ENCODE measurements around the gene SLU7. TPM values are rescaled to one million over a fixed set of nuclear protein-coding genes. Genes with fewer than 3 reads are reported as not detected.

The SLU7 gene
- total RNA-seq, 3 donors from 2014 or later = 46.4 to 52.3 (median 49.5) TPM

DNA sequence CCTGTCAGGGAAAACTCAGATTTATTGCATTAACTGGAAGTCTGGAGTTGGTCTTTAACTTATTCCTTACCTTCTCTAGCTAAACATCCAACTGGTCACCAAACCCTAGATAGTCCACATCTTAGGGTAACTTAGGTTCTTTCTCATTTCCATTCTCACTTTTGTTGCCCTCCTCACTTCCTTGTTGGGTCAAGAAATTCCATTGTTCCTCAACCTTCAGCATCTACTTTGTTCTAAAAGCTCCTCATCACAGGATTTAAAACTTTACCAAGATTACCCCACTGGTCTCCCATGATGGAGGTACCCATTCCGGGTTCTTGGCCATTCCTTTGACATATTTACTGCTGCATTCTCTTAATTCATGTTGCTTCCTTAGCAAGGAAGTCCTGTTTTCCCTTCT lies 34.9 kb upstream of the SLU7 start:
- no peak overlapping the region for H3K4me3 ChIP-seq

DNA sequence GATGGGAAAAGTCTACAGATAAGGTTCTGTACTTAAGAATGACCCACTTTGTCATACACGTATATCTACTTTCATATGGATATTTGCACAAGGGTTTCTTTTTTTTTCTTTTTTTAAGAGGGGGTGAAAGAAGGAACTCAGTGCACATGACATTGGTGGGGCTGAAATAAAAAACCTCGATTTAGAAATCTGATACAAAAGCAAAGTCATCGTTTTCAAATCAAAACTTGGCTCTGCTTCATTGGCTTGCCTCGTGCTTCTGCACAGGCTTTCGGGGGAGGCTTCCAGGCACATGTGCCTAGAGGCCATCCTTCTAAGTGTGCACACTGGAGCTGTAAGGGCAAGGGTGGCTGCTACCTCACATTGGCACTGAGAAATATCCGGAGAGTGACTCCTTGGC lies 33.9 kb upstream of the SLU7 start:
- DNase-seq = no peak
- no peak overlapping the region for H3K4me3 ChIP-seq
- no peaks in the 10 kb centered on the region for H3K4me1 ChIP-seq (ENCODE audit: low read depth)
- TF ChIP-seq, protein P1, sequence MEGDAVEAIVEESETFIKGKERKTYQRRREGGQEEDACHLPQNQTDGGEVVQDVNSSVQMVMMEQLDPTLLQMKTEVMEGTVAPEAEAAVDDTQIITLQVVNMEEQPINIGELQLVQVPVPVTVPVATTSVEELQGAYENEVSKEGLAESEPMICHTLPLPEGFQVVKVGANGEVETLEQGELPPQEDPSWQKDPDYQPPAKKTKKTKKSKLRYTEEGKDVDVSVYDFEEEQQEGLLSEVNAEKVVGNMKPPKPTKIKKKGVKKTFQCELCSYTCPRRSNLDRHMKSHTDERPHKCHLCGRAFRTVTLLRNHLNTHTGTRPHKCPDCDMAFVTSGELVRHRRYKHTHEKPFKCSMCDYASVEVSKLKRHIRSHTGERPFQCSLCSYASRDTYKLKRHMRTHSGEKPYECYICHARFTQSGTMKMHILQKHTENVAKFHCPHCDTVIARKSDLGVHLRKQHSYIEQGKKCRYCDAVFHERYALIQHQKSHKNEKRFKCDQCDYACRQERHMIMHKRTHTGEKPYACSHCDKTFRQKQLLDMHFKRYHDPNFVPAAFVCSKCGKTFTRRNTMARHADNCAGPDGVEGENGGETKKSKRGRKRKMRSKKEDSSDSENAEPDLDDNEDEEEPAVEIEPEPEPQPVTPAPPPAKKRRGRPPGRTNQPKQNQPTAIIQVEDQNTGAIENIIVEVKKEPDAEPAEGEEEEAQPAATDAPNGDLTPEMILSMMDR (IDR thresholded peaks at IDR 0.05) = no peak
- ATAC-seq = no peak
- H3K36me3 ChIP-seq (ENCODE audit: low read depth) = no peaks in the 10 kb centered on the region
- intact Hi-C loops (cut with DNase I, micrococcal nuclease) = no loop called here
- H3K9me3 ChIP-seq = no peaks in the 10 kb centered on the region

More for the DNA sequence above, 34.9 kb upstream of the SLU7 start:
- DNase-seq (no peak), ATAC-seq (no peak)
- H3K9me3 ChIP-seq = no peaks in the 10 kb centered on the region
- TF ChIP-seq, protein P1 (IDR thresholded peaks at IDR 0.05) = no peak
- no peaks in the 10 kb centered on the region for H3K4me1 ChIP-seq (ENCODE audit: low read depth)
- no peaks in the 10 kb centered on the region for H3K36me3 ChIP-seq (ENCODE audit: low read depth)
- intact Hi-C loops (cut with DNase I, micrococcal nuclease) = no loop called here

DNA sequence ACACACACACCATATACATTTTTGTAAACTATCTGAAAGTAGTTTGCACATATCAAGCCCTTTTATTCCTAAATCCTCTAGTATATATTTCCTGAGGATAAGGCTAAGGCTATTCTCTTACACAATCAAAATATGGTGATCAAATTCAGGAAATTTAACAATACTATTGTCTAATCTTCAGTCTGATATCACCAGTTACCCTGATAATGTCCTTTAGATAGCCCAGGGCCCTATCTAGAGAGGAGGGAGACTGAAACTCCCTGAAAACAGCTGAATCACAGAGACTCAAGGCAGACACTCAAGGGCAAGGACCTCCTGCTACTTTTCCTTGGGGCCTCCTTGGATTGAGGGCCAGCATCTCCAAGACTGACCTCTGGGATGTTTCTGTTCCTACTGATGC lies 33.2 kb upstream of the SLU7 start:
- no peak for DNase-seq
- intact Hi-C loops (cut with DNase I, micrococcal nuclease) = no loop called here

DNA sequence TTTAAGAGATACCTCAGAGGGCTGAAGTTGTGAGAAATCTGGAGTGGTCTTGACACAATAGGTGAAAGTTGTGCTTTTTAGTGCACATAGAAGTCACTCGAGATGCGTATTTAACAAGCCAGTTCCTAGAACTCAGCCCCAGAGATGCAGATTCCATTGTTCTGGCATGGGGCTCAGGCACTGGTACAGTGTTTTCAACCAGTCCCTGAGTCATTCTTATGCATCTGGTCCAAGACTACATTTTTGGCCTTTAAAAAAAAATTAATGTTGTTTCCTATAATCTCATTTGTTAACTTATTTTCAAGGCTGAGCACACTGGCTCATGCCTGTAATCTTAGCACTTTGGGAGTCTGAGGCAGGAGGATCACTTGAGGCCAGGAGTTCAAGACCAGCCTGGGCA lies 32.4 kb upstream of the SLU7 start:
- no peaks in the 10 kb centered on the region for H3K4me1 ChIP-seq (ENCODE audit: low read depth)
- intact Hi-C loops (cut with DNase I, micrococcal nuclease) = no loop called here
- H3K36me3 ChIP-seq (ENCODE audit: low read depth) = no peaks in the 10 kb centered on the region
- no peaks in the 10 kb centered on the region for H3K9me3 ChIP-seq
- DNase-seq (no peak), ATAC-seq (no peak)
- no peak overlapping the region for H3K4me3 ChIP-seq
- TF ChIP-seq, protein P1 (IDR thresholded peaks at IDR 0.05) = no peak

More for the DNA sequence above, 33.2 kb upstream of the SLU7 start:
- no peak overlapping the region for H3K4me3 ChIP-seq
- no peaks in the 10 kb centered on the region for H3K4me1 ChIP-seq (ENCODE audit: low read depth)
- ATAC-seq = no peak
- no peaks in the 10 kb centered on the region for H3K9me3 ChIP-seq
- H3K36me3 ChIP-seq (ENCODE audit: low read depth) = no peaks in the 10 kb centered on the region
- TF ChIP-seq, protein P1 (IDR thresholded peaks at IDR 0.05) = no peak

DNA sequence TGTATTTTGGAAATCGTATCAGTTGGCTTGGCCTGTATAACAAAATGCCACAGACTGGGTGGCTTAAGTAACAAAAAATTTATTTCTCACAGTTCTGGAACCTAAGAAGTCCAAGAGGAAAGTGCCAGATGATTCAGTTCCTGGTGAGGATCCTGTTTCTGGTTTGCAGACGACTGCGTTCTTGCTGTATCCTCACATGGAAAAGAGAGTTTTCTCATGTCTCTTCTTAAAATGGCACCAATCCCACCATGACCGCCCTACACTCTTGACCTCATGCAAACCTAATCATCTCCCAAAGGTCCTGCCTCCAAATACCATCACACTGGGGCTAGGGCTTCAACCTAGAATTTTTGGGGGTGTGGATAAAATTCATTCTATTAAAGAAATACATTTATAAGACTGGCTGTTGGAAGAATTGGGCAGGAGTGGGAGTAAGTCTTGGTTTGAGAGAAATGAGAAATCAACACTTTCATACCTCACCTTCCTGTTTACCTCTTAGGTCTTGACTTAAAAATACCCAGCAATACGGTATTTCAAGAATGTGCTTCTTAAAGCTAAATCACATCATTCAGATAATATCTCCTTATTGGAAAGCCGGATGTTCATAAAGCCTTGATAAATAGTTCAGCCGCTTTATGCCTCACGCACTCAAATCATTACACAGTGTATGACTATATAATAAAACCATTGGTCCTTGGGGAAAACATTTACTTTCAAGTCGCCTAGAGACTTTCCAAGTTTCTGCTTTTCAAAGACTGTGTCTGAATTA lies 31.5 kb upstream of the SLU7 start:
- H3K9me3 ChIP-seq = no peaks in the 10 kb centered on the region
- intact Hi-C loops (cut with DNase I, micrococcal nuclease) = no loop called here
- H3K36me3 ChIP-seq (ENCODE audit: low read depth) = no peaks in the 10 kb centered on the region
- DNase-seq (no peak), ATAC-seq (no peak)
- no peak overlapping the region for H3K4me3 ChIP-seq
- H3K4me1 ChIP-seq (ENCODE audit: low read depth) = no peaks in the 10 kb centered on the region
- TF ChIP-seq, protein P1 (IDR thresholded peaks at IDR 0.05) = no peak

Data from mucosa of descending colon (tissue), 3 donors.